ENCODE results near the gene CDH13. TPM values are rescaled to one million over a fixed set of nuclear protein-coding genes. Genes with fewer than 3 reads are reported as not detected.

The CDH13 gene
- polyA plus RNA-seq, 2 of the 4 experiments (the other 2 are of a cell fraction) = not detected

DNA sequence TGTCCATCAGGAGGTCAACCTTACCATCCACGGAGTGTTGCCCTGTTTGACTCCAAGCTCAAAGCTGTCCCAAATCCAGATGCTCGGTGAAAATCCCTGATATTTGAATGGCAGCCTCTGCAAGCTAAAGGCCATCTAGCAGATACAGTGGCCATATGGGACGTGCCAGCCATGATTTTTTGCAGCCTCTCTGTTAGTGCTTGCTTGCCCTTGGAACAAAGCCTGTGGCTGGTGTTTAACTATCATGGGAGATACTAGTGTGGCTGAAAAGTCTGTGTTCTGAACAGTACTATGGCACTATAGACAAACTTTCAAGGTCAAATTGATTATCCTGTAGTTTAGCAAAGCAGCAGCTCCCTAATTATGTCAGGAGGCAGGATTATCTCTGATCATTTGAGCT is 214.3 kb downstream of the CDH13 start:
- TF ChIP-seq, protein P1, sequence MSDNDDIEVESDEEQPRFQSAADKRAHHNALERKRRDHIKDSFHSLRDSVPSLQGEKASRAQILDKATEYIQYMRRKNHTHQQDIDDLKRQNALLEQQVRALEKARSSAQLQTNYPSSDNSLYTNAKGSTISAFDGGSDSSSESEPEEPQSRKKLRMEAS (IDR thresholded peaks at IDR 0.05) = no peak
- TF ChIP-seq FOSB (CRISPR knock-in tag; IDR thresholded peaks at IDR 0.05) (no peak), JUN (IDR thresholded peaks at IDR 0.05) (no peak), ZNF302 (CRISPR knock-in tag; IDR thresholded peaks at IDR 0.05) (no peak), ZFP36 (IDR thresholded peaks at IDR 0.05; ENCODE audit: borderline replicate concordance, partially characterized antibody) (no peak)
- 4% methylated on average over 3 of the region's 3 CpGs for WGBS (ENCODE audit: missing lambda C conversion rate)
- H3K4me1 ChIP-seq = no peaks in the 10 kb centered on the region
- ChIA-PET POLR2A (no interaction called here), CTCF (interaction anchor here (0.6 to 1.1 kb wide), 2 partner anchors 287 to 380 kb away, joined by 3 read pairs; no protein-coding TSS in a partner anchor)
- no peak overlapping the region for H3K27ac ChIP-seq
- DNase-seq (ENCODE audit: low read depth in 1 of 2, low spot score in 1 of 2) (no peak), FAIRE-seq (no peak), ATAC-seq (no peak)
- no peak overlapping the region for H3K4me3 ChIP-seq
- no peak overlapping the region for H3K4me2 ChIP-seq
- H3K9me3 ChIP-seq = no peaks in the 10 kb centered on the region

- Histone ChIP-seq H3K27ac (no peak overlapping the region), H3K4me3 (no peak overlapping the region), H3K4me1 (no peaks in the 10 kb centered on the region), H3K4me2 (no peak overlapping the region), H3K9me3 (no peaks in the 10 kb centered on the region)
- DNase-seq (ENCODE audit: low read depth in 1 of 2, low spot score in 1 of 2) (no peak), FAIRE-seq (no peak), ATAC-seq (no peak)
- POLR2A ChIA-PET = no interaction called here
- TF ChIP-seq, protein P1 (IDR thresholded peaks at IDR 0.05) = no peak
- TF ChIP-seq FOSL2 (IDR thresholded peaks at IDR 0.05) (no peak), FOSL2 (CRISPR knock-in tag; IDR thresholded peaks at IDR 0.05) (no peak), CEBPB (IDR thresholded peaks at IDR 0.05) (no peak), PBX3 (IDR thresholded peaks at IDR 0.05) (no peak), CBX2 (IDR thresholded peaks at IDR 0.05; ENCODE audit: borderline replicate concordance, low read depth) (no peak), POLR2A (IDR thresholded peaks at IDR 0.05; ENCODE audit: low read length) (no peak), ZSCAN20 (CRISPR knock-in tag; IDR thresholded peaks at IDR 0.05) (no peak), EHMT2 (IDR thresholded peaks at IDR 0.05; ENCODE audit: low read depth) (no peak), JUN (IDR thresholded peaks at IDR 0.05) (no peak), RARB (CRISPR knock-in tag; IDR thresholded peaks at IDR 0.05) (no peak), MYC (IDR thresholded peaks at IDR 0.05; ENCODE audit: borderline replicate concordance, low read length) (no peak), POLR2AphosphoS2 (conservative IDR thresholded peaks at IDR 0.05; ENCODE audit: low read length) (no peak), ZC3H11A (IDR thresholded peaks at IDR 0.05) (no peak)
- CTCF ChIA-PET = no interaction called here
- 8% methylated on average over 5 of the region's 5 CpGs for WGBS (ENCODE audit: missing lambda C conversion rate)
Observed at GRCh38 chr16:82843606-82844271, 217.0 kb downstream of the CDH13 start.

DNA sequence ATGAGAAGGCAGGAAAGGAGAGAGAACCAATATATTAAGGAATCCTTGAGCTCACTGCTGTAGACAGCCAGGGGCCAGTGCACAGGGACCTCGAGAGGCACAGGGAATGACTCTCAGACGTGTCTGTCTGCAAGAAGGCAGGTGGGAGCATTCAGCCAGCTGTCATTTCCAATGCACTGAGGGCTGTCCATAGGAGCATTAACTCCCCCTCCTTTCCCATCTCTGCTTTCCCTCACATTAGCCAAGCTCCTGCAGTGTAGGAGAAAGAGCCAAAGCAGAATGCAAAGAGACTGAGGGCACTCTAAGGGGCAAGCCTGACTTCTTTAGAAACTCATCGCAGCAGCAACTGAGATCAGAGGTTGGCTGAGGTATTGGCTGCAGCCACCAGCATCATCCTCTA is 218.3 kb downstream of the CDH13 start:
- H3K4me2 ChIP-seq = no peak overlapping the region
- H3K4me1 ChIP-seq = no peaks in the 10 kb centered on the region
- FAIRE-seq (no peak), ATAC-seq (no peak), DNase-seq (ENCODE audit: low read depth in 1 of 2, low spot score in 1 of 2) (no peak)
- POLR2A ChIA-PET = no interaction called here
- TF ChIP-seq HOXB13 (CRISPR knock-in tag; IDR thresholded peaks at IDR 0.05; ENCODE audit: low read depth) (no peak), ZC3H11A (IDR thresholded peaks at IDR 0.05) (no peak), RFX5 (IDR thresholded peaks at IDR 0.05) (no peak), NPAS2 (CRISPR knock-in tag; IDR thresholded peaks at IDR 0.05; ENCODE audit: borderline replicate concordance) (no peak), NR3C1 (IDR thresholded peaks at IDR 0.05) (no peak), MAZ (IDR thresholded peaks at IDR 0.05; ENCODE audit: borderline replicate concordance, low read depth, low read length) (no peak), CHD2 (IDR thresholded peaks at IDR 0.05; ENCODE audit: low read length, partially characterized antibody) (no peak), RARB (CRISPR knock-in tag; IDR thresholded peaks at IDR 0.05) (no peak), EHF (CRISPR knock-in tag; IDR thresholded peaks at IDR 0.05) (no peak)
- TF ChIP-seq, protein P2, sequence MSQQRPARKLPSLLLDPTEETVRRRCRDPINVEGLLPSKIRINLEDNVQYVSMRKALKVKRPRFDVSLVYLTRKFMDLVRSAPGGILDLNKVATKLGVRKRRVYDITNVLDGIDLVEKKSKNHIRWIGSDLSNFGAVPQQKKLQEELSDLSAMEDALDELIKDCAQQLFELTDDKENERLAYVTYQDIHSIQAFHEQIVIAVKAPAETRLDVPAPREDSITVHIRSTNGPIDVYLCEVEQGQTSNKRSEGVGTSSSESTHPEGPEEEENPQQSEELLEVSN (IDR thresholded peaks at IDR 0.05; ENCODE audit: borderline replicate concordance, low read depth) = no peak
- TF ChIP-seq, protein P3, sequence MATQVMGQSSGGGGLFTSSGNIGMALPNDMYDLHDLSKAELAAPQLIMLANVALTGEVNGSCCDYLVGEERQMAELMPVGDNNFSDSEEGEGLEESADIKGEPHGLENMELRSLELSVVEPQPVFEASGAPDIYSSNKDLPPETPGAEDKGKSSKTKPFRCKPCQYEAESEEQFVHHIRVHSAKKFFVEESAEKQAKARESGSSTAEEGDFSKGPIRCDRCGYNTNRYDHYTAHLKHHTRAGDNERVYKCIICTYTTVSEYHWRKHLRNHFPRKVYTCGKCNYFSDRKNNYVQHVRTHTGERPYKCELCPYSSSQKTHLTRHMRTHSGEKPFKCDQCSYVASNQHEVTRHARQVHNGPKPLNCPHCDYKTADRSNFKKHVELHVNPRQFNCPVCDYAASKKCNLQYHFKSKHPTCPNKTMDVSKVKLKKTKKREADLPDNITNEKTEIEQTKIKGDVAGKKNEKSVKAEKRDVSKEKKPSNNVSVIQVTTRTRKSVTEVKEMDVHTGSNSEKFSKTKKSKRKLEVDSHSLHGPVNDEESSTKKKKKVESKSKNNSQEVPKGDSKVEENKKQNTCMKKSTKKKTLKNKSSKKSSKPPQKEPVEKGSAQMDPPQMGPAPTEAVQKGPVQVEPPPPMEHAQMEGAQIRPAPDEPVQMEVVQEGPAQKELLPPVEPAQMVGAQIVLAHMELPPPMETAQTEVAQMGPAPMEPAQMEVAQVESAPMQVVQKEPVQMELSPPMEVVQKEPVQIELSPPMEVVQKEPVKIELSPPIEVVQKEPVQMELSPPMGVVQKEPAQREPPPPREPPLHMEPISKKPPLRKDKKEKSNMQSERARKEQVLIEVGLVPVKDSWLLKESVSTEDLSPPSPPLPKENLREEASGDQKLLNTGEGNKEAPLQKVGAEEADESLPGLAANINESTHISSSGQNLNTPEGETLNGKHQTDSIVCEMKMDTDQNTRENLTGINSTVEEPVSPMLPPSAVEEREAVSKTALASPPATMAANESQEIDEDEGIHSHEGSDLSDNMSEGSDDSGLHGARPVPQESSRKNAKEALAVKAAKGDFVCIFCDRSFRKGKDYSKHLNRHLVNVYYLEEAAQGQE (IDR thresholded peaks at IDR 0.05) = no peak
- TF ChIP-seq, protein P4, sequence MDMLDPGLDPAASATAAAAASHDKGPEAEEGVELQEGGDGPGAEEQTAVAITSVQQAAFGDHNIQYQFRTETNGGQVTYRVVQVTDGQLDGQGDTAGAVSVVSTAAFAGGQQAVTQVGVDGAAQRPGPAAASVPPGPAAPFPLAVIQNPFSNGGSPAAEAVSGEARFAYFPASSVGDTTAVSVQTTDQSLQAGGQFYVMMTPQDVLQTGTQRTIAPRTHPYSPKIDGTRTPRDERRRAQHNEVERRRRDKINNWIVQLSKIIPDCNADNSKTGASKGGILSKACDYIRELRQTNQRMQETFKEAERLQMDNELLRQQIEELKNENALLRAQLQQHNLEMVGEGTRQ (IDR thresholded peaks at IDR 0.05) = no peak
- TF ChIP-seq, protein P5, sequence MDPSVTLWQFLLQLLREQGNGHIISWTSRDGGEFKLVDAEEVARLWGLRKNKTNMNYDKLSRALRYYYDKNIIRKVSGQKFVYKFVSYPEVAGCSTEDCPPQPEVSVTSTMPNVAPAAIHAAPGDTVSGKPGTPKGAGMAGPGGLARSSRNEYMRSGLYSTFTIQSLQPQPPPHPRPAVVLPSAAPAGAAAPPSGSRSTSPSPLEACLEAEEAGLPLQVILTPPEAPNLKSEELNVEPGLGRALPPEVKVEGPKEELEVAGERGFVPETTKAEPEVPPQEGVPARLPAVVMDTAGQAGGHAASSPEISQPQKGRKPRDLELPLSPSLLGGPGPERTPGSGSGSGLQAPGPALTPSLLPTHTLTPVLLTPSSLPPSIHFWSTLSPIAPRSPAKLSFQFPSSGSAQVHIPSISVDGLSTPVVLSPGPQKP (IDR thresholded peaks at IDR 0.05; ENCODE audit: low read depth, low read length) = no peak
- H3K4me3 ChIP-seq = no peak overlapping the region
- CTCF ChIA-PET = no interaction called here
- no peaks in the 10 kb centered on the region for H3K9me3 ChIP-seq
- whole genome bisulfite sequencing (ENCODE audit: missing lambda C conversion rate) = 2% methylated on average over 3 of the region's 3 CpGs
- H3K27ac ChIP-seq = no peak overlapping the region
